K562 (cell line): Measurements from ENCODE around the gene MGP. TPM values are rescaled to one million over a fixed set of nuclear protein-coding genes. Genes with fewer than 3 reads are reported as not detected.

Experiments used
- ATAC-seq: fragments of 200-7000 bp; cut with Tn5 transposase; 3 replicates; pipeline ENCODE4 v1.9.1; 2020; ENCODE audit warnings: moderate library complexity
- BruUV-seq: library from RNA; stranded (reverse); fragments of 400-500 nt; replicated peaks from 2 replicates; lab custom pipeline; 2021; lab: Mats Ljungman, UMichigan
- CTCF ChIA-PET: fragments of 300-600 bp; formaldehyde crosslinking; extraction: SDS; loops from one replicate; lab custom pipeline; 2021; ENCODE audit warnings: low intra/inter-chr PET ratio; lab: Yijun Ruan, JAX
- POLR2A ChIA-PET: fragments of 300-600, 350-650 bp; sonication (Branson Sonifier 250); formaldehyde crosslinking; extraction: SDS; loops from one replicate; lab custom pipeline; 2021; ENCODE audit warnings: antibody characterized with exemption, inconsistent platforms; lab: Yijun Ruan, JAX
- DNase-seq, 4 experiments: peaks; one replicate each; pipeline versions ENCODE4 v3.0.0 to v3.0.0-alpha.2; 2011 to 2018; ENCODE audit warnings: low spot score in 3 of 4, mixed read lengths in 3 of 4; ENCODE audit errors: extremely low read depth in 1 of 4
- FAIRE-seq: peaks from 2 replicates; lab custom pipeline; 2011; peaks lifted over from hg19 to GRCh38; lab: Jason Lieb, UNC
- H2AFZ ChIP-seq: 2 replicates; pipeline ENCODE4 v1.6.0; 2011; ENCODE audit warnings: low read depth, low read length, control low read depth, inconsistent platforms
- H3K27ac ChIP-seq: fragments of 200-600 bp; 3 replicates; pipeline ENCODE4 v1.8.0; 2011; ENCODE audit warnings: low read depth, mild to moderate bottlenecking, control low read depth, inconsistent platforms, low read length, moderate library complexity, mixed read lengths; ENCODE audit errors: extremely low read depth
- H3K27me3 ChIP-seq, 2 experiments: fragments of 300-600 bp in 1 of 2; 2 replicates in 1 of 2; 3 replicates in 1 of 2; pipeline versions ENCODE4 v1.6.0 to v1.8.0; 2011; ENCODE audit warnings: inconsistent platforms in 2 of 2, low read length in 2 of 2, mild to moderate bottlenecking in 1 of 2, mixed read lengths in 1 of 2, moderate library complexity in 1 of 2; ENCODE audit not compliant: control insufficient read depth in 2 of 2, insufficient read depth in 2 of 2
- H3K36me3 ChIP-seq: fragments of 300-600 bp; 3 replicates; pipeline ENCODE4 v1.8.0; 2011; ENCODE audit warnings: mild to moderate bottlenecking, low read length, inconsistent platforms; ENCODE audit not compliant: control insufficient read depth, insufficient read depth
- H3K4me1 ChIP-seq, 2 experiments: fragments of 200-600 bp in 1 of 2; replicated peaks in 1 of 2; 2 replicates in 1 of 2; 3 replicates in 1 of 2; pipeline versions ENCODE4 v1.5.1 to v1.8.0; 2011; ENCODE audit warnings: inconsistent platforms in 2 of 2, low read length in 2 of 2, mild to moderate bottlenecking in 1 of 2, mixed read lengths in 1 of 2, moderate library complexity in 1 of 2; ENCODE audit not compliant: control insufficient read depth in 2 of 2, insufficient read depth in 2 of 2
- H3K4me2 ChIP-seq: 2 replicates; pipeline ENCODE4 v1.6.1; 2011; ENCODE audit warnings: low read length, control low read depth, inconsistent platforms, mixed read lengths; ENCODE audit not compliant: insufficient read depth
- H3K4me3 ChIP-seq: fragments of 200-600 bp; sonication (generic), shearing (Covaris generic); 2 replicates; pipeline ENCODE4 v1.5.1; 2016; ENCODE audit warnings: control low read depth, inconsistent platforms
- H3K79me2 ChIP-seq: fragments of 200-600 bp; 3 replicates; pipeline ENCODE4 v1.8.0; 2011; ENCODE audit warnings: low read length, inconsistent platforms; ENCODE audit not compliant: control insufficient read depth, insufficient read depth
- H3K9ac ChIP-seq, 2 experiments: 2 replicates each; pipeline versions ENCODE4 v1.6.0 to v1.6.1; 2011; ENCODE audit warnings: low read depth in 2 of 2, low read length in 2 of 2, control low read depth in 1 of 2, inconsistent platforms in 1 of 2, mild to moderate bottlenecking in 1 of 2, mixed read lengths in 1 of 2; ENCODE audit not compliant: insufficient read depth in 1 of 2
- H3K9me1 ChIP-seq: one replicate; pipeline ENCODE4 v1.6.0; 2011; ENCODE audit warnings: inconsistent platforms, mild to moderate bottlenecking, low read length, moderate library complexity; ENCODE audit not compliant: control insufficient read depth, insufficient read depth
- H3K9me3 ChIP-seq: replicated peaks from 2 replicates; pipeline ENCODE4 v1.5.1; 2011; ENCODE audit warnings: low read depth, low read length, inconsistent platforms; ENCODE audit not compliant: control insufficient read depth, insufficient read depth
- H4K20me1 ChIP-seq: replicated peaks from 2 replicates; pipeline ENCODE4 v1.6.1; 2011; ENCODE audit warnings: low read length, inconsistent platforms, mixed read lengths; ENCODE audit not compliant: control insufficient read depth, insufficient read depth
- BCL6 ChIP-seq: fragments of 250-450 bp; sonication (Bioruptor Pico); IDR thresholded peaks from 2 replicates; pipeline ENCODE4 v1.4.0; 2020
- BRF1 ChIP-seq: IDR thresholded peaks from 3 replicates; pipeline ENCODE4 v1.6.1; 2011; ENCODE audit warnings: borderline replicate concordance, mild to moderate bottlenecking; ENCODE audit not compliant: insufficient read length; ENCODE audit errors: extremely low read depth
- CHD1 ChIP-seq: fragments of 200-600 bp; sonication (generic); IDR thresholded peaks from one replicate; pipeline ENCODE4 v1.6.1; 2012; ENCODE audit warnings: mild to moderate bottlenecking, moderate library complexity, low read length, inconsistent platforms
- ERF ChIP-seq: fragments of 450-650 bp; formaldehyde crosslinking; IDR thresholded peaks from 2 replicates; pipeline ENCODE4 v1.4.0; 2020; ENCODE audit warnings: mild to moderate bottlenecking, mixed read lengths
- HNRNPH1 ChIP-seq: fragments of 200-400 bp; formaldehyde crosslinking; optimal IDR thresholded peaks from 2 replicates; pipeline ENCODE3; 2017; ENCODE audit warnings: low read depth, mild to moderate bottlenecking, low read length, moderate library complexity
- L3MBTL2 ChIP-seq: fragments of 450-650 bp; IDR thresholded peaks from 2 replicates; pipeline ENCODE4 v1.6.1; 2016; ENCODE audit warnings: mild to moderate bottlenecking, moderate library complexity
- MTA1 ChIP-seq: fragments of 450-650 bp; IDR thresholded peaks from 2 replicates; pipeline ENCODE4 v1.6.1; 2017; ENCODE audit warnings: borderline replicate concordance
- NRF1 ChIP-seq, 2 experiments: fragments of 450-650 bp; IDR thresholded peaks in 1 of 2; conservative IDR thresholded peaks in 1 of 2; 2 replicates each; pipeline ENCODE4 v1.6.1; 2014; ENCODE audit warnings: mild to moderate bottlenecking in 2 of 2
- RBM39 ChIP-seq: fragments of 200-400 bp; formaldehyde crosslinking; optimal IDR thresholded peaks from 2 replicates; pipeline ENCODE3; 2018; ENCODE audit warnings: low read depth, low read length
- SMARCB1 ChIP-seq: IDR thresholded peaks from 2 replicates; pipeline ENCODE4 v1.6.1; 2011; ENCODE audit warnings: improper control_type of control experiment, low read depth; ENCODE audit not compliant: insufficient read length
- ZNF121 ChIP-seq: sonication (generic); formaldehyde crosslinking; conservative IDR thresholded peaks from 2 replicates; pipeline ENCODE4 v1.8.0; 2022; ENCODE audit warnings: missing genetic modification reagents
- WGBS: fragments of 100-300 bp; shearing (Covaris generic); methylation state at CpG from one replicate; pipeline ENCODE4 v1.1.6; 2016; ENCODE audit warnings: low coverage, mixed read lengths; ENCODE audit not compliant: insufficient coverage; ENCODE audit errors: missing lambda C conversion rate; 5-methylcytosine and 5-hydroxymethylcytosine counted together
- in situ Hi-C: fragments of 300-500 bp; cut with MboI; formaldehyde crosslinking; loops from 4 replicates; pipeline ENCODE4 v1.15.0; 2018; ENCODE audit warnings: inconsistent platforms, mixed read lengths
- intact Hi-C: fragments of 100-400 bp; cut with micrococcal nuclease; formaldehyde crosslinking; loops from 2 replicates; pipeline ENCODE4 v1.14.2; 2022
- polyA plus RNA-seq, 8 experiments: library from polyadenylated mRNA; depleted of rRNA in 4 of 8; stranded (reverse) in 5 of 8; unstranded in 3 of 8; fragments of >200 nt; fragmentation: Nextera tagmentation in 2 of 8; fragmentation: Illumina TruSeq in 1 of 8; extraction: Ambion mirVana in 2 of 8; extraction: Trizol in 1 of 8; gene quantifications; 2 replicates each; pipeline versions ENCODE4 v1.2.1 to v1.2.3, GENCODE V29; 2011 to 2014; ENCODE audit warnings: inconsistent platforms in 1 of 8, missing spikeins in 1 of 8
- total RNA-seq, 7 experiments: library from RNA; depleted of rRNA in 6 of 7; stranded (reverse); fragments of >200 nt in 6 of 7; fragmentation: Illumina TruSeq in 2 of 7; extraction: Trizol in 2 of 7; gene quantifications; 2 replicates each; pipeline versions ENCODE4 v1.2.1 to v1.2.3, GENCODE V29; 2011 to 2021; ENCODE audit warnings: low replicate concordance in 1 of 7
- TF ChIP-seq, protein P1 (sequence below): fragments of 250-450 bp; sonication (Bioruptor Pico); IDR thresholded peaks from 2 replicates; pipeline ENCODE4 v1.8.0; 2022; ENCODE audit warnings: inconsistent platforms
- TF ChIP-seq, protein P2 (sequence below): sonication (generic); formaldehyde crosslinking; IDR thresholded peaks from 2 replicates; pipeline ENCODE4 v1.8.1; 2023; ENCODE audit warnings: mild to moderate bottlenecking, missing genetic modification reagents, moderate library complexity
- TF ChIP-seq, protein P3 (sequence below): fragments of 450-650 bp; formaldehyde crosslinking; conservative IDR thresholded peaks from 2 replicates; pipeline ENCODE4 v1.4.0; 2022; ENCODE audit warnings: mild to moderate bottlenecking, missing genetic modification characterization

Gene MGP
- total and polyA plus RNA-seq, 9 of the 15 experiments (the other 6 are each of a cell fraction or from before 2014, with no cell fraction given): 1.2 TPM; not detected in 8

DNA sequence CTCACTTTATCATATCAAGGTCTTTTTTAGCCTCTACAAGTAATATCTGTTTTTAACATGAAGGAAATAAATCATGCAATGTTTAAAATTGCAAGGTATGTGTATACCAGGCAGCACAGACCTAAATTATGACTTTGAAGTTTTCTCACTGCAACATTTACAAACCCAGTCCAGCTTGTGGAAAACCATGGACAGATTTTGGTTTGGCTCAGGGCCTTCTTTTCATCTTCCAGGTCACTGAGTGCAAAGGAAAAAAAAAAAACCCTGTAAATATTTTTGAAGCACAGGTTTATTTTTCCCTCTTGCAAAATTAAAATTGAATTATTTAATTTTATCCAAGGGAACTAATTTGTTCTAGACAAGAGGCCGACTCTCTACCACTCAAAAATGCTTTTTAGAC is 13.8 kb downstream of the MGP start:
- ChIA-PET CTCF (no interaction called here), POLR2A (no interaction called here)
- Histone ChIP-seq H2AFZ (no peak overlapping the region), H3K27me3 (no peaks in the 10 kb centered on the region), H3K4me3 (no peak overlapping the region), H3K9me1 (no peaks in the 10 kb centered on the region), H3K79me2 (no peaks in the 10 kb centered on the region), H3K4me2 (no peak overlapping the region), H3K27ac (no peak overlapping the region), H4K20me1 (no peaks in the 10 kb centered on the region), H3K36me3 (no peaks in the 10 kb centered on the region), H3K9me3 (no peaks in the 10 kb centered on the region), H3K4me1 (peaks cover 0 to 3% of the 10 kb centered on the region in 2 experiments; a peak in 1 of 5 replicates), H3K9ac (no peak overlapping the region)
- BruUV-seq: no TSS peak
- no peak for FAIRE-seq
- intact Hi-C loops: no loop called here
- ATAC-seq: no peak
- WGBS: 14% methylated on average over 1 of the region's 1 CpG
- TF ChIP-seq HNRNPH1: no peak
- no peak for TF ChIP-seq SMARCB1
- TF ChIP-seq MTA1: no peak
- no peak for TF ChIP-seq L3MBTL2
- no peak for TF ChIP-seq RBM39
- TF ChIP-seq NRF1 (conservative IDR thresholded peaks at IDR 0.05 in 1 of 2, IDR thresholded peaks at IDR 0.05 in 1 of 2): no peak
- TF ChIP-seq CHD1: no peak
- in situ Hi-C loops: no loop called here
- DNase-seq: no peak

DNA sequence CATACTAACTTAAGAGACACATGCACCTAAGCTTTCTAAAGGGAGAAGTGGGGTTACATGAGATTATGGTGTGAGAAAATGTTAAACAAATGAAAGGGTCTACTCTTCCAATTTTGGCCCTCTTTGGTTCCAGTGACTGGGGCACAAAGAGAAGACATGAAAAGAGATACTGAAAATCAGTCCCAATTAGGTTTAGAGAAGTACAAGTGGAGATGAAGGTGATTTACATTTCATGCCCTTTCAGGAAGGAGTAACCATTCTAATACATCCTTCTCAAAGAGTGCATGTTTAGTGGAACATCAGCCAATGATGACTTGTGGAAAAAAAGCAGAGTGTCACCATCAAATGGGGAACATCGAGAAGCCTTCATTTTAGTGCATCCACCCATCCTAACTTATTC is 14.4 kb downstream of the MGP start:
- in situ Hi-C loops: no loop called here
- BruUV-seq: no TSS peak
- FAIRE-seq (no peak), DNase-seq (no peak), ATAC-seq (no peak)
- H3K4me2 ChIP-seq: no peak overlapping the region
- TF ChIP-seq BRF1 (no peak), ZNF121 (CRISPR knock-in tag) (no peak), ERF (CRISPR knock-in tag) (no peak), BCL6 (no peak)
- TF ChIP-seq, protein P1, sequence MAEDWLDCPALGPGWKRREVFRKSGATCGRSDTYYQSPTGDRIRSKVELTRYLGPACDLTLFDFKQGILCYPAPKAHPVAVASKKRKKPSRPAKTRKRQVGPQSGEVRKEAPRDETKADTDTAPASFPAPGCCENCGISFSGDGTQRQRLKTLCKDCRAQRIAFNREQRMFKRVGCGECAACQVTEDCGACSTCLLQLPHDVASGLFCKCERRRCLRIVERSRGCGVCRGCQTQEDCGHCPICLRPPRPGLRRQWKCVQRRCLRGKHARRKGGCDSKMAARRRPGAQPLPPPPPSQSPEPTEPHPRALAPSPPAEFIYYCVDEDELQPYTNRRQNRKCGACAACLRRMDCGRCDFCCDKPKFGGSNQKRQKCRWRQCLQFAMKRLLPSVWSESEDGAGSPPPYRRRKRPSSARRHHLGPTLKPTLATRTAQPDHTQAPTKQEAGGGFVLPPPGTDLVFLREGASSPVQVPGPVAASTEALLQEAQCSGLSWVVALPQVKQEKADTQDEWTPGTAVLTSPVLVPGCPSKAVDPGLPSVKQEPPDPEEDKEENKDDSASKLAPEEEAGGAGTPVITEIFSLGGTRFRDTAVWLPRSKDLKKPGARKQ (CRISPR knock-in tag): no peak
- TF ChIP-seq, protein P2, sequence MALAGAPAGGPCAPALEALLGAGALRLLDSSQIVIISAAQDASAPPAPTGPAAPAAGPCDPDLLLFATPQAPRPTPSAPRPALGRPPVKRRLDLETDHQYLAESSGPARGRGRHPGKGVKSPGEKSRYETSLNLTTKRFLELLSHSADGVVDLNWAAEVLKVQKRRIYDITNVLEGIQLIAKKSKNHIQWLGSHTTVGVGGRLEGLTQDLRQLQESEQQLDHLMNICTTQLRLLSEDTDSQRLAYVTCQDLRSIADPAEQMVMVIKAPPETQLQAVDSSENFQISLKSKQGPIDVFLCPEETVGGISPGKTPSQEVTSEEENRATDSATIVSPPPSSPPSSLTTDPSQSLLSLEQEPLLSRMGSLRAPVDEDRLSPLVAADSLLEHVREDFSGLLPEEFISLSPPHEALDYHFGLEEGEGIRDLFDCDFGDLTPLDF (CRISPR knock-in tag): no peak
- TF ChIP-seq, protein P3, sequence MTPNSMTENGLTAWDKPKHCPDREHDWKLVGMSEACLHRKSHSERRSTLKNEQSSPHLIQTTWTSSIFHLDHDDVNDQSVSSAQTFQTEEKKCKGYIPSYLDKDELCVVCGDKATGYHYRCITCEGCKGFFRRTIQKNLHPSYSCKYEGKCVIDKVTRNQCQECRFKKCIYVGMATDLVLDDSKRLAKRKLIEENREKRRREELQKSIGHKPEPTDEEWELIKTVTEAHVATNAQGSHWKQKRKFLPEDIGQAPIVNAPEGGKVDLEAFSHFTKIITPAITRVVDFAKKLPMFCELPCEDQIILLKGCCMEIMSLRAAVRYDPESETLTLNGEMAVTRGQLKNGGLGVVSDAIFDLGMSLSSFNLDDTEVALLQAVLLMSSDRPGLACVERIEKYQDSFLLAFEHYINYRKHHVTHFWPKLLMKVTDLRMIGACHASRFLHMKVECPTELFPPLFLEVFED (CRISPR knock-in tag): no peak
- no peak overlapping the region for H3K4me3 ChIP-seq
- H3K27me3 ChIP-seq: no peaks in the 10 kb centered on the region
- no peaks in the 10 kb centered on the region for H3K79me2 ChIP-seq
- intact Hi-C loops: no loop called here
- H3K9me1 ChIP-seq: no peaks in the 10 kb centered on the region
- H3K4me1 ChIP-seq: peaks cover 0 to 3% of the 10 kb centered on the region in 2 experiments; a peak in 1 of 5 replicates
- 0% methylated on average over 1 of the region's 1 CpG for WGBS
- ChIA-PET POLR2A (interaction anchor here (0.7 kb wide), 1 partner anchor 16 kb away, joined by 3 read pairs; no protein-coding TSS in a partner anchor), CTCF (no interaction called here)
- no peaks in the 10 kb centered on the region for H4K20me1 ChIP-seq
- H3K9me3 ChIP-seq: no peaks in the 10 kb centered on the region
- H2AFZ ChIP-seq: no peak overlapping the region
- H3K36me3 ChIP-seq: no peaks in the 10 kb centered on the region
- no peak overlapping the region for H3K9ac ChIP-seq
- no peak overlapping the region for H3K27ac ChIP-seq
